Thyroid gland (tissue), 4 donors: ENCODE data around the gene PPARG. TPM values are rescaled to one million over a fixed set of nuclear protein-coding genes. Genes with fewer than 3 reads are reported as not detected.

Experiments
- DNase-seq, 2 donors: peaks; one replicate each; pipeline ENCODE4 v3.0.0-alpha.2; 2019
- H3K27ac ChIP-seq, 3 donors: fragments of 200-600 bp; sonication (generic); 1 replicate in 2 of 3; 2 replicates in 1 of 3; pipeline ENCODE4 v1.5.1; 2016 to 2019; ENCODE audit warnings: mild to moderate bottlenecking in 1 of 3, moderate library complexity in 1 of 3
- H3K27me3 ChIP-seq: fragments of 200-600 bp; sonication (generic); one replicate; pipeline ENCODE4 v1.5.1; 2019
- H3K36me3 ChIP-seq, 2 donors: fragments of 200-600 bp; sonication (generic); one replicate each; pipeline ENCODE4 v1.5.1; 2016 to 2019
- H3K4me1 ChIP-seq, 2 donors: fragments of 200-600 bp; sonication (generic); one replicate each; pipeline ENCODE4 v1.5.1; 2017 to 2019
- H3K4me3 ChIP-seq, 3 donors: fragments of 200-600 bp; sonication (generic); replicated peaks in 1 of 3; 1 replicate in 2 of 3; 2 replicates in 1 of 3; pipeline ENCODE4 v1.5.1; 2016; ENCODE audit warnings: mild to moderate bottlenecking in 1 of 3
- H3K9me3 ChIP-seq: fragments of 200-600 bp; sonication (generic); one replicate; pipeline ENCODE4 v1.5.1; 2017
- CTCF ChIP-seq, 6 experiments: fragments of 200-600 bp in 3 of 6; fragments of 450-650 bp in 3 of 6; sonication (generic) in 3 of 6; IDR thresholded peaks; one replicate each; pipeline ENCODE4 v1.5.1; 2016 to 2019; ENCODE audit warnings: antibody characterized with exemption in 6 of 6, mild to moderate bottlenecking in 2 of 6, inconsistent platforms in 1 of 6, moderate library complexity in 1 of 6
- POLR2A ChIP-seq, 2 donors: fragments of 450-650 bp; IDR thresholded peaks; one replicate each; pipeline ENCODE4 v1.6.1; 2017; ENCODE audit warnings: antibody characterized with exemption in 2 of 2, mild to moderate bottlenecking in 2 of 2, moderate library complexity in 1 of 2
- WGBS, 2 donors: methylation state at CpG; one replicate each; pipeline ENCODE4 v1.1.5; 2017; 5-methylcytosine and 5-hydroxymethylcytosine counted together
- intact Hi-C: fragments of 100-400 bp; cut with DNase I; formaldehyde crosslinking; loops from one replicate; pipeline ENCODE4 v1.15.1; 2023
- total RNA-seq, 4 donors: library from RNA; depleted of rRNA; stranded (reverse); fragments of >200 nt; gene quantifications; one replicate each; pipeline ENCODE4 v1.2.3, GENCODE V29; 2016

PPARG gene
- total RNA-seq, 4 donors from 2014 or later = 20.0 to 27.3 (median 23.7) TPM

- Histone ChIP-seq H3K4me3 (no peak overlapping the region), H3K36me3 (no peaks in the 10 kb centered on the region), H3K4me1 (no peaks in the 10 kb centered on the region), H3K27me3 (no peaks in the 10 kb centered on the region), H3K27ac (no peak overlapping the region), H3K9me3 (no peaks in the 10 kb centered on the region)
- intact Hi-C loops = no loop called here
- 89% methylated on average over 4 of the region's 4 CpGs for WGBS, 2 donors
- no peak for DNase-seq
- TF ChIP-seq POLR2A (IDR thresholded peaks at IDR 0.05) (no peak), CTCF (IDR thresholded peaks at IDR 0.05) (no peak)
Measured at GRCh38 chr3:12247411-12247810, 41.5 kb upstream of the PPARG start.

- no peaks in the 10 kb centered on the region for H3K9me3 ChIP-seq
- H3K4me1 ChIP-seq = no peaks in the 10 kb centered on the region
- H3K36me3 ChIP-seq = no peaks in the 10 kb centered on the region
- no peak overlapping the region for H3K4me3 ChIP-seq
- 92 to 99% methylated on average over 2 of the region's 2 CpGs for WGBS, 2 donors
- DNase-seq = no peak
- intact Hi-C loops = no loop called here
- no peaks in the 10 kb centered on the region for H3K27me3 ChIP-seq
- no peak overlapping the region for H3K27ac ChIP-seq
- TF ChIP-seq POLR2A (IDR thresholded peaks at IDR 0.05) (no peak), CTCF (IDR thresholded peaks at IDR 0.05) (no peak)
Measured at GRCh38 chr3:12249519-12249918, 39.4 kb upstream of the PPARG start.

GRCh38 chr3:12252889-12253288 is 36.0 kb upstream of the PPARG start:
- no peaks in the 10 kb centered on the region for H3K36me3 ChIP-seq
- H3K4me3 ChIP-seq = no peak overlapping the region
- WGBS, 2 donors = 67 to 71% methylated on average over 5 of the region's 5 CpGs
- no peak overlapping the region for H3K27ac ChIP-seq
- TF ChIP-seq CTCF (IDR thresholded peaks at IDR 0.05) (no peak), POLR2A (IDR thresholded peaks at IDR 0.05) (no peak)
- H3K27me3 ChIP-seq = no peaks in the 10 kb centered on the region
- DNase-seq = no peak
- H3K9me3 ChIP-seq = no peaks in the 10 kb centered on the region
- intact Hi-C loops = no loop called here
- no peaks in the 10 kb centered on the region for H3K4me1 ChIP-seq

GRCh38 chr3:12253516-12254343 is 35.1 kb upstream of the PPARG start:
- no peak overlapping the region for H3K27ac ChIP-seq
- 83 to 84% methylated on average over 10 of the region's 10 CpGs for WGBS, 2 donors
- no peak for TF ChIP-seq CTCF (IDR thresholded peaks at IDR 0.05)
- TF ChIP-seq POLR2A (IDR thresholded peaks at IDR 0.05) = no peak
- H3K27me3 ChIP-seq = no peaks in the 10 kb centered on the region
- H3K4me3 ChIP-seq = no peak overlapping the region
- no peak for DNase-seq
- H3K4me1 ChIP-seq = no peaks in the 10 kb centered on the region
- H3K36me3 ChIP-seq = no peaks in the 10 kb centered on the region
- intact Hi-C loops = no loop called here
- no peaks in the 10 kb centered on the region for H3K9me3 ChIP-seq

- WGBS, 2 donors = 96 to 97% methylated on average over 2 of the region's 2 CpGs
- H3K27ac ChIP-seq = no peak overlapping the region
- no peak for DNase-seq
- TF ChIP-seq CTCF (IDR thresholded peaks at IDR 0.05) (no peak), POLR2A (IDR thresholded peaks at IDR 0.05) (no peak)
- intact Hi-C loops = no loop called here
- no peaks in the 10 kb centered on the region for H3K4me1 ChIP-seq
- H3K36me3 ChIP-seq = no peaks in the 10 kb centered on the region
- no peak overlapping the region for H3K4me3 ChIP-seq
- H3K9me3 ChIP-seq = no peaks in the 10 kb centered on the region
- H3K27me3 ChIP-seq = no peaks in the 10 kb centered on the region
Measured at GRCh38 chr3:12255393-12255792, 33.5 kb upstream of the PPARG start.
